Activated T-helper 1 cell treated with Interleukin-2 at 50 U/mL for 16 hours (primary cell): Measurements from ENCODE around the gene VOPP1.
A peak's percentile ranks its signal among the peaks of the same experiment; 100 is the strongest.

Experiments
- DNase-seq: peaks from one replicate; pipeline ENCODE4 v3.0.0-alpha.2; 2020; ENCODE audit warnings: low read depth

The VOPP1 gene

GRCh38 chr7:55576753-55577152, 4.5 kb upstream of the VOPP1 start:
- DNase-seq: no peak

DNA sequence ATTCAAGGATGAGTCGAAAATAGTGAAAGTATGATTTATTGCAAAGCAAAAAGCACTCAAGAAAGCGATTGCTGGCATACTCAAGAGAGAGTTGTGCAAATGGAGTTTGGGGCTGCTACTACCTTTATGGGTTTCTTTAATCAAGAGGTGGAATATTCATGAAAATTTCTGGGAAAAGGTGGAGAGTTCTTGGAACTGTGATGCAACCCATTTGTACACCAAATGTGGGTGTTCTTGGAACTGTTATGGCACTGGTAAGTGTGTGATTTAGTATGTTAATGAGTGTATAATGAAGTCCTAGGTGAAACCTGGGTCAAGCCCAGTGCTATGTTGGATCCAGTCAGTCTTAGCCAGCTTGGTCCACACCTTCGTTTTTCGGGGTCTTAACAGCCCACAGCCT, 3.4 kb upstream of the VOPP1 start:
- DNase-seq: no peak

GRCh38 chr7:55575098-55575497, 2.8 kb upstream of the VOPP1 start:
- DNase-seq: no peak

- peak; percentile 12 for DNase-seq
Measured at GRCh38 chr7:55574051-55574717, 1.9 kb upstream of the VOPP1 start.

DNA sequence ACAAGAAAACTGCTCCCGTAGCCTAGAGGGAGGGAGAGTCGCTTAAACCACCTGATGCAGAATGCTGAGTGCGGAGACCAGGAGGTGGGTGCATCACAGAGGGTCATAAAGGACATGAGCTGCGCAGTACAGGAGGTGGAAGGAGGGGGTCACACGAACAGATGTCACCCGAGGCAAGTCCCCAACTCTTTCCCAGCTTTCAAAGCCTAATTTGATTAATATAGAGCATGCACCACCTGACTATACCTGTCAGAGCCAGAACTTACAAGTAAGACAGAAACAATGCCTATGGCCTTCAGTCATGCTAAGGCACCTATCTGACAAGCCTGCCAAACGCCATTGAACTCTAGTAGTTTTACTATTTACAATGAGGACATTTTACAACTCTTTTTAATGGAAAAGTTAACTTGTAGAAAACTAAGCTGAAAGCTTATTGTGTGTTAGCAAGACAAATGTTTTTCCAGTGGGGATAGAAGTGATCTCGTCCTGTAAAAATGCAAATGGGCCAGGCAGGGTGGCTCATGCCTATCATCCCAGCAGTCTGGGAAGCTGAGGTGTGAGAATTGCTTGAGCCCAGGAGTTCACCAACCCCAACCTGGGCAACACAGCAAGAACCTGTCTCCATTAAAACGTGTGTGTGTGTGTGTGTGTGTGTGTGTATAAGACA, 1.1 kb upstream of the VOPP1 start:
- DNase-seq: no peak

DNA sequence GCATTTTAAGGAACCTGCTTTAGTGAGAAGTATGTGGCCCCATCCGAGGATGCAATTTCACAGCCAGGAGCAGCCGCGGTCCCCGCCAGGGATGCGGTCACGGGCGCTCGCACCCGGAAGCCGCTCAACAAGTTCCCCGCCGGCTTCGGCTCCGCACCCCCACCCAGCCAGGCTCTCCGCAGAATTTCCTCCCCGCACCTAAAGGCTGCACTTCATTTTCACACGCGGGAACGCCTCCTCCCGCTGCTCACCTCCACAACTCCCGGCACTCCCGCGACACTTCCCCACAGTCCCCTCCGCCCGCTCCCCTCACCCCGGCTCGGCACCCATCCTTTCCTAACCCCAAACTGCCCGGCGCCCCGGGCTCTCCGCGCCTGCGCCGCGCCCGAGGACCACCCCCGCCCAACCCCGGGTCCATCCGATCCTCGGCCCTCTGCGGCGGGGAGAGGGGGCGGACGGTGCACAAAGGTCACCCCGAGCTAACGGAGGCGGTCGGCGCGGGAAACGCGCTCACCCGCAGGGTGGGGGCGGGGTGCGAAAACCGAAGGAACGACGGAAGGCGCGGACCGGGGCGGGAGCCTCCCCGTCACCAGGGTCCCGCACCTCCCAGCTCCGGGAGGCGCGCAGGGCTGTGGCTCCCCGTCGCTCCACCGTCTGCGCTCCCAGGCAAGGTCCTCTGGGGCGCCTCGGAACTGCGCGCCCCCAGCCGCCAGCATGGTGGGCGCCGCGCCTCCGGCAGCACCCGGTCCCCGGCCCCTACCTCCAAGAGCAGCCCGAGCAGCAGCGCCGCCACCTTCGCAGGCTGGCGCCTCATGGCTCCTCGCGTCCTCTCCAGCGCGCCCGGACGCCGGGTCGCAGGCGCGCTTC, 558 bp downstream of the VOPP1 start:
- DNase-seq: peak; percentile 53

DNA sequence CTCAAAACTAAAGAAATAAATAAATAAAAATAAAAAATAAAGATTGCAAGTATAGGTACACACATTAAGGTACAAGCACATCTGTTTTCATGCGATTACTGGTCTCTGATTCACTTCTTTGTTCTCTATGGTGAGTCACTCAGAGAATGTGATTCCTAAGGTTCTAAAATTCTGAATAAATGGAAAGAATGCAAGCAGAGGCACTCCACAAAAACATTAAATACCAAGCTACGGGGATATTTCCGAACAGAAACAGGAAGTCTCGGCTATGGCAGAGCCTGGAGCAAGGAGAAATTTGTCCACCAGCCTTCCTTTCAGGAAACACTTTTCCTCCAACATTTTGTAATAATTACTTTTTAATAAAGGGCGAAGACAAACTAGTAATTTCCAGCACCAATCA, 1.4 kb downstream of the VOPP1 start:
- DNase-seq: no peak

DNA sequence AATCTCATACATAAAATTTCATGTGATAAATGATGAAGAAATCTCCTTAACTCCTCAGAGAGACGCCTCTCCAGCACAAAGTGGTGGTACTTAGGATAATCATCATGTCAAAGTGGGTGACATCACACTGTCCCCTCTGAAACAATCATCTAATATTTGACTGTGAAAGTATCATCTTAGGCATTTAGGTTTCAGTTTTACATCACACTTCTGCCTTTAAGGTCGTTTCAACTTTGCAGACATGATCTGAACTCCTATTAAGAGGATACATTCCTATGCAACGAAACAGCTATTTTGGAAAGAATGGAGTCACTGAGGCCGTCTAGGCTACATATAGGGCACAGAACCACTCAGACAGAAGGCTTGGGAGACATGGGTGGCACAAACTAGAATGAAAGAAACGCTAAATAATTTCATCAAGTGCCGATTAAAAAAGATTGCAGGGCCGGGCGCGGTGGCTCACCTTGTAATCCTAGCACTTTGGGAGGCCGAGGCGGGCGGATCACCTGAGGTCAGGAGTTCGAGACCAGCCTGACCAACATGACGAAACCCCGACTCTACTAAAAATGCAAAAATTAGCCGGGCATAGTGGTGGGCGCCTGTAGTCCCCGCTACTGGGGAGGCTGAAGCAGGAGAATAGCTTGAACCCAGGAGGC, 2.0 kb downstream of the VOPP1 start:
- DNase-seq: no peak

- no peak for DNase-seq
Measured at GRCh38 chr7:55569797-55570196, 2.5 kb downstream of the VOPP1 start.

DNA sequence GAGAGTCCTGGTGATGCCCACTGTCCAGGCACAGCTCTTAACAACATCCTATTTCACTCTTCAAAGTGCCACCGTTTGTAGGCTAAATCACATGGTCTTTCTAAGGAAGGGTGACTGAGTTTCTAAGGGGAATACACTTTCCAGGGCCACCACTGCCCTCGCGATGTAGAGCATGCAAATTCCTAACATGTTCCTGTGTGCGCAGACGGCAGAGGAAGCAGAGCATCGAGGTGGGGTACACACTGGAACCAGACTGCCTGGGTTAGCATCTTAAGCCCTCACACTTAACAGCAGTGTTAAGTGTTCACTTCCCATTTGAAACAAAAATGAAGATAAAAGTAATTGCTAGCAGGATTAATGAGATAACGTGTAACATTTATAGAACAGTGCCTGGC, 3.0 kb downstream of the VOPP1 start:
- DNase-seq: no peak

DNA sequence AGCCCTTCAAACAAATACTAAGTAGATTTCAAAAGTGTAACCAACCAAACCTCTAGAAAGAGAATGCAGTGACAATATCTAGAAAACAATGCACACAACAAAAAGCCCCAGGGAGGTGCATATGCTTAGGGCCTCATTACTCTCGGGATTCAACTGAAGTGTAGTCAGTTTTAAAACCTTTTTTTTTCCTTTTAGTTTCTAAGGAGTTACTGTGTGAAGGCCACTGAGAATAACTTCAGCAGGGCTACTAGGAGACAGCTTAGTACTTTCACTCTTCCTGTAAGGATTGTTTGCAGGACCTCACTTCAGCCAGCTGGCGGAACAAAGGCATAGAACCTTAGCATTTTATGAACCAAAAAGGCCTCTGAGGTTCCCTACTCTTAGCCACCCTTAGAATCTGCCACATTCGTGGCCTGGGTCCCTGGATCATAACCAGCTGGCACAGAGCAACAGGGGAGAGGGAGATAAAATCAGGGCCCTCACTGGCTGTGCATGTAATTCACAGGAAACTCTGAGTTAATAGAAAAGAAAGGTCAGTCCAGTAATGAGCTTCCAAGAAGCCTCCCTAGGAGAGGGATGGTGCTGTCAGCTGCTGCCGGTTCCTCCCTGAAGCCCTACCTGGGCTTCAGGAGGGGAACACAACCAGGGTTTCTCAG, 3.6 kb downstream of the VOPP1 start:
- DNase-seq: no peak

GRCh38 chr7:55567571-55567970, 4.7 kb downstream of the VOPP1 start:
- no peak for DNase-seq

DNA sequence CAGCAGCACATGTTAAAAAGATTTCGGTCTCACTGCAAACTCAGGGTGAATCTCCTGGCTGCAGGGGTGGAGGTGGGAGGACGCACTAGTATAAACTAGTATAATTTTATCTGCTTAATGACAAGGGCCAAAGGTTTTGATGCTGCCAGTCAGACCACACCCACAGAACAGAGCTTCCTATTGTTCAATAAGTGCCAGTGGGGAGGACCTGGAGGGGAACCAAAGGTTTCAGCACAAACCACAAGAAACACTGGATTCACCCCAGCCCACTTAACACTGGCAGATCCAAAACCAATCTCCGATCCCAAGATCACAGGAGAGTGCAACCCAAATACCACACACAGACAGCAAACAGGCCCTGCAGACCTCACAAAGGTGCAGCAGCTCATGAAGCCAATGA, 6.6 kb downstream of the VOPP1 start:
- DNase-seq: no peak

- DNase-seq: no peak
Measured at GRCh38 chr7:55563596-55564325, 8.5 kb downstream of the VOPP1 start.

GRCh38 chr7:55561690-55562089, 10.6 kb downstream of the VOPP1 start:
- no peak for DNase-seq

DNA sequence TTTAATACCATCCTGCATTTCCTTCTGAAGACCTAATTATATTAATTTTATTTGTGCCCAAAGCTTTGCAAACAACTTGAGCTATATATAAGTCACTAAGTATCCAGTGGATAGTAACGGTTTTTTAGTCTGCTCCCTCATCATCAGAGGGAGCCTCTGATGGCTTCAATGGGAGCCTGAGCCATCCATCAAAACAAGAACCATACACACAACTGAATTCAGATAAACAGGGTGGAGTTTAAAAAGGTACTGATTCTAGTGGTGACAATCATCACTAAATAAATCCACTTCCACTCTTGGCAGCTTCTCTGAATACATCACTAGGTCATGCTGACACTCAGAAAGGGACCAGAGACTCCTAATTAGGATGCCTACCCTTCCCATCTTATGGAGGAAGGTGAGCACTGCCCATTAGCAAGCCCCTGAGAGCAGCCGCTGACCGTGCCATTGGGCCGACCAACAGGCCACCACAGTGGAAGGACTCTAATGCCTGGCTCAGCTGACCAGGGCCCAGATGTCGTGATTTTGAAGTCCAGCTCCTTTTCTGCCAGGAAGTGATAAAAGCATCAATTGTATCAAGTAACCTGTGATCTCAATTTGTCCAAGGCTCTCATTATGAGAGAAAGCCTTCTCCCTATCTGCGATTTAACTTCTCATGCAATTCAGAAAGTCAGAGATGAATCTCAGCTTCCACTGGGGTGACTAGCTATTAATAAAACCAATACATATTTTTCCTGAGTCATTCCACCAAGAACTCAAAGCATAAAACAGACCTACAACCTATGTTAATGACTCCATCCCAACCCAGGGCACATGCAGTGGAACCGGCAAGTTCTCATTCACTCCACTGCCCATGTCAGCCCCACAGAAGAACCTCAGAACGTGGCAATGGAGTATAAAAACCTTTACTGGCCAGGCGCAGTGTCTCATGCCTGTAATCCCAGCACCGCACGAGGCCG, 13.1 kb downstream of the VOPP1 start:
- no peak for DNase-seq

- no peak for DNase-seq
Measured at GRCh38 chr7:55557666-55558188, 14.6 kb downstream of the VOPP1 start.

GRCh38 chr7:55556492-55556891, 15.8 kb downstream of the VOPP1 start:
- no peak for DNase-seq

- DNase-seq: no peak
Measured at GRCh38 chr7:55556031-55556430, 16.3 kb downstream of the VOPP1 start.

DNA sequence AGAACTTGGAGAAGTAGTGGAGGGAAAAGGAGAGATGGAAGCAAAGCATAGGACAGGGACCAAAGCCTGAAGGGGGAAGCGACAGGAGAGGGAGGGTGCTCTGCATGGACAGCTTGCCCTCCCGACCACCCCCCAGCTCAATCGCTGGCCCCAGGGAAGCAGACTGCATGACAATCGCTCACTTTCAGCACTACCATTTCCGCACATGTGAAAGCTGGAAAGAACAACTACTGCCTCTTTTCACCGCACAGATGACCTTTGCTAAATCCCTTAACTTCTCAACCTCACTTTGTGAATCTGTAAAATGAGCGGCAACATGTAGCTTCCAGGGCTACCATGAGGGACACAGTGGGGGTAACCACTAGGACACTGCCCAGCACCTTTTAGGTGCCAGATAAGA, 17.1 kb downstream of the VOPP1 start:
- DNase-seq: no peak
